ENCODE results near the gene ZSCAN26.

DNA sequence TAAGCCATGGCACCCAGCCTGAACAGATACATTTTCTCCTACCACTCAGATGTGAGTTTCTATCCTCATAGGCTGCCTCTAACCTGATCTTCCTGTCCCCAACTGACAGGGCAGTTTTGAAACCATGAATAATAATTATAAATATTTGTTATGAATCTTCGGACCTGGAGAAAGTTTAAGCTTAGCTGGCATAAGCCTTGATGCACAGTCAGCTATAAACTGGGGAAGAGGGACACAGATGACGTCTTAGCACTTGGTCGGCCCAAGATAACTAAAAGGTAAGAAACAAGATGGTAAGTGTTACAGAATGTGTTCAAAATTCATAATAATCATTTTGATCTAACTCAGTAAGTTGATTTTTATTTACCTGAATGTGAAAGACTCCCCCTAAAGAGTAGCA is 23.0 kb upstream of the ZSCAN26 start:
- no peak for TF ChIP-seq TEAD4 (IDR thresholded peaks at IDR 0.05)
- TF ChIP-seq EGR1 (IDR thresholded peaks at IDR 0.05) = no peak
- no peak for TF ChIP-seq YY1 (IDR thresholded peaks at IDR 0.05; ENCODE audit: low read depth)
- TF ChIP-seq CREB1 (IDR thresholded peaks at IDR 0.05; ENCODE audit: low read depth) = no peak
- TF ChIP-seq EP300 (IDR thresholded peaks at IDR 0.05; ENCODE audit: borderline replicate concordance) = no peak
- TF ChIP-seq, protein P1, sequence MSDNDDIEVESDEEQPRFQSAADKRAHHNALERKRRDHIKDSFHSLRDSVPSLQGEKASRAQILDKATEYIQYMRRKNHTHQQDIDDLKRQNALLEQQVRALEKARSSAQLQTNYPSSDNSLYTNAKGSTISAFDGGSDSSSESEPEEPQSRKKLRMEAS (IDR thresholded peaks at IDR 0.05) = no peak
- TF ChIP-seq, protein P2, sequence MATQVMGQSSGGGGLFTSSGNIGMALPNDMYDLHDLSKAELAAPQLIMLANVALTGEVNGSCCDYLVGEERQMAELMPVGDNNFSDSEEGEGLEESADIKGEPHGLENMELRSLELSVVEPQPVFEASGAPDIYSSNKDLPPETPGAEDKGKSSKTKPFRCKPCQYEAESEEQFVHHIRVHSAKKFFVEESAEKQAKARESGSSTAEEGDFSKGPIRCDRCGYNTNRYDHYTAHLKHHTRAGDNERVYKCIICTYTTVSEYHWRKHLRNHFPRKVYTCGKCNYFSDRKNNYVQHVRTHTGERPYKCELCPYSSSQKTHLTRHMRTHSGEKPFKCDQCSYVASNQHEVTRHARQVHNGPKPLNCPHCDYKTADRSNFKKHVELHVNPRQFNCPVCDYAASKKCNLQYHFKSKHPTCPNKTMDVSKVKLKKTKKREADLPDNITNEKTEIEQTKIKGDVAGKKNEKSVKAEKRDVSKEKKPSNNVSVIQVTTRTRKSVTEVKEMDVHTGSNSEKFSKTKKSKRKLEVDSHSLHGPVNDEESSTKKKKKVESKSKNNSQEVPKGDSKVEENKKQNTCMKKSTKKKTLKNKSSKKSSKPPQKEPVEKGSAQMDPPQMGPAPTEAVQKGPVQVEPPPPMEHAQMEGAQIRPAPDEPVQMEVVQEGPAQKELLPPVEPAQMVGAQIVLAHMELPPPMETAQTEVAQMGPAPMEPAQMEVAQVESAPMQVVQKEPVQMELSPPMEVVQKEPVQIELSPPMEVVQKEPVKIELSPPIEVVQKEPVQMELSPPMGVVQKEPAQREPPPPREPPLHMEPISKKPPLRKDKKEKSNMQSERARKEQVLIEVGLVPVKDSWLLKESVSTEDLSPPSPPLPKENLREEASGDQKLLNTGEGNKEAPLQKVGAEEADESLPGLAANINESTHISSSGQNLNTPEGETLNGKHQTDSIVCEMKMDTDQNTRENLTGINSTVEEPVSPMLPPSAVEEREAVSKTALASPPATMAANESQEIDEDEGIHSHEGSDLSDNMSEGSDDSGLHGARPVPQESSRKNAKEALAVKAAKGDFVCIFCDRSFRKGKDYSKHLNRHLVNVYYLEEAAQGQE (IDR thresholded peaks at IDR 0.05; ENCODE audit: low read depth) = no peak
- TF ChIP-seq TAF1 (IDR thresholded peaks at IDR 0.05; ENCODE audit: low read depth) = no peak
- TF ChIP-seq CEBPB (IDR thresholded peaks at IDR 0.05) = no peak
- TF ChIP-seq NFIC (IDR thresholded peaks at IDR 0.05) = no peak
- no peak for TF ChIP-seq RAD21 (IDR thresholded peaks at IDR 0.05; ENCODE audit: low read depth)
- TF ChIP-seq, protein P3, sequence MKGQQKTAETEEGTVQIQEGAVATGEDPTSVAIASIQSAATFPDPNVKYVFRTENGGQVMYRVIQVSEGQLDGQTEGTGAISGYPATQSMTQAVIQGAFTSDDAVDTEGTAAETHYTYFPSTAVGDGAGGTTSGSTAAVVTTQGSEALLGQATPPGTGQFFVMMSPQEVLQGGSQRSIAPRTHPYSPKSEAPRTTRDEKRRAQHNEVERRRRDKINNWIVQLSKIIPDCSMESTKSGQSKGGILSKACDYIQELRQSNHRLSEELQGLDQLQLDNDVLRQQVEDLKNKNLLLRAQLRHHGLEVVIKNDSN (IDR thresholded peaks at IDR 0.05) = no peak
- TF ChIP-seq TCF12 (IDR thresholded peaks at IDR 0.05; ENCODE audit: low read depth) = no peak

Measured in Ishikawa (cell line).